OCI-LY3 (cell line): Measurements from ENCODE around the gene EN1.

Experiments
- CTCF ChIP-seq: fragments of 200-600, 300-600 bp; sonication (generic); IDR thresholded peaks from 2 replicates; pipeline ENCODE4 v1.5.1; 2014; ENCODE audit warnings: antibody characterized with exemption, low read length, low read depth
- EZH2phosphoT487 ChIP-seq: fragments of 200-600 bp; shearing (Covaris generic); IDR thresholded peaks from 2 replicates; pipeline ENCODE4 v1.6.1; 2018; ENCODE audit warnings: antibody characterized with exemption, mixed run types, low read depth

GRCh38 chr2:118823633-118824032, 23.8 kb downstream of the EN1 start:
- TF ChIP-seq CTCF, result no peak
- TF ChIP-seq EZH2phosphoT487, result no peak
